SK-N-SH (cell line): ENCODE data around the gene AKAP6. TPM values are rescaled to one million over a fixed set of nuclear protein-coding genes. Genes with fewer than 3 reads are reported as not detected.

Source experiments
- CTCF ChIA-PET: fragments of 300-600, 350-600 bp; formaldehyde crosslinking; extraction: SDS; loops from one replicate; lab custom pipeline; 2021; lab: Yijun Ruan, JAX
- POLR2A ChIA-PET: fragments of 350-600 bp; sonication (Branson Sonifier 250); formaldehyde crosslinking; extraction: SDS; loops from one replicate; lab custom pipeline; 2020; ENCODE audit warnings: antibody characterized with exemption, inconsistent platforms; lab: Yijun Ruan, JAX
- DNase-seq: peaks from one replicate; pipeline ENCODE4 v3.0.0; 2012
- H2AFZ ChIP-seq: fragments of 200-600 bp; sonication (generic); 2 replicates; pipeline ENCODE4 v1.8.1; 2016; ENCODE audit warnings: antibody characterized with exemption, mild to moderate bottlenecking, low read depth
- H3F3A ChIP-seq: fragments of 200-600 bp; sonication (generic); replicated peaks from 2 replicates; pipeline ENCODE3; 2016; ENCODE audit warnings: antibody characterized with exemption, mild to moderate bottlenecking; ENCODE audit not compliant: insufficient read depth
- H3K27ac ChIP-seq, 2 experiments: fragments of 200-500 bp in 1 of 2; fragments of 200-600 bp in 1 of 2; sonication (Bioruptor generic) in 1 of 2; sonication (generic), shearing (Covaris generic) in 1 of 2; 2 replicates each; pipeline versions ENCODE4 v1.5.1 to v1.6.1; 2014 to 2016; ENCODE audit warnings: low read depth in 2 of 2, inconsistent platforms in 1 of 2, low read length in 1 of 2, mild to moderate bottlenecking in 1 of 2, mixed read lengths in 1 of 2
- H3K27me3 ChIP-seq: fragments of 200-600 bp; sonication (generic), shearing (Covaris generic); 2 replicates; pipeline ENCODE4 v1.6.1; 2016; ENCODE audit warnings: mixed run types; ENCODE audit not compliant: insufficient read depth
- H3K36me3 ChIP-seq, 2 experiments: fragments of 200-500 bp in 1 of 2; fragments of 200-600 bp in 1 of 2; sonication (Bioruptor generic) in 1 of 2; sonication (generic) in 1 of 2; replicated peaks in 1 of 2; 2 replicates each; pipeline versions ENCODE3 to v1.5.1; 2014 to 2016; ENCODE audit warnings: low read length in 1 of 2, mild to moderate bottlenecking in 1 of 2; ENCODE audit not compliant: insufficient read depth in 2 of 2, control insufficient read depth in 1 of 2
- H3K4me1 ChIP-seq, 2 experiments: fragments of 200-500 bp in 1 of 2; fragments of 200-600 bp in 1 of 2; sonication (Bioruptor generic) in 1 of 2; sonication (generic), shearing (Covaris generic) in 1 of 2; 2 replicates each; pipeline versions ENCODE4 v1.5.1 to v1.6.1; 2014 to 2016; ENCODE audit warnings: low read depth in 1 of 2, low read length in 1 of 2, mixed run types in 1 of 2; ENCODE audit not compliant: insufficient read depth in 2 of 2, control insufficient read depth in 1 of 2
- H3K4me2 ChIP-seq: fragments of 200-600 bp; sonication (generic), shearing (Covaris generic); 2 replicates; pipeline ENCODE4 v1.6.1; 2017; ENCODE audit warnings: mixed run types
- H3K4me3 ChIP-seq, 2 experiments: fragments of 200-500 bp in 1 of 2; fragments of 200-600 bp in 1 of 2; sonication (Bioruptor generic) in 1 of 2; sonication (generic), shearing (Covaris generic) in 1 of 2; 2 replicates each; pipeline versions ENCODE4 v1.5.1 to v1.8.1; 2014 to 2016; ENCODE audit warnings: low read depth in 2 of 2, inconsistent platforms in 1 of 2, low read length in 1 of 2, mild to moderate bottlenecking in 1 of 2, mixed read lengths in 1 of 2, moderate library complexity in 1 of 2
- H3K79me2 ChIP-seq: fragments of 200-600 bp; sonication (generic); 2 replicates; pipeline ENCODE4 v1.8.1; 2017; ENCODE audit warnings: mild to moderate bottlenecking; ENCODE audit not compliant: insufficient read depth
- H3K9ac ChIP-seq: fragments of 200-600 bp; sonication (generic); 2 replicates; pipeline ENCODE4 v1.6.1; 2017; ENCODE audit warnings: mixed run types
- H3K9me2 ChIP-seq: fragments of 200-600 bp; sonication (generic); 2 replicates; pipeline ENCODE4 v1.6.1; 2017; ENCODE audit warnings: mixed run types
- H3K9me3 ChIP-seq: fragments of 200-600 bp; sonication (generic); 2 replicates; pipeline ENCODE4 v1.6.1; 2017; ENCODE audit warnings: mixed run types, mild to moderate bottlenecking, moderate library complexity
- H4K20me1 ChIP-seq: fragments of 200-600 bp; sonication (generic); 2 replicates; pipeline ENCODE4 v1.6.1; 2017; ENCODE audit warnings: mild to moderate bottlenecking, mixed run types; ENCODE audit not compliant: insufficient read depth
- ELF1 ChIP-seq: IDR thresholded peaks from 2 replicates; pipeline ENCODE4 v1.4.0; 2012
- EP300 ChIP-seq, 2 experiments: IDR thresholded peaks; 2 replicates each; pipeline versions ENCODE4 v1.4.0 to v1.6.1; 2012; ENCODE audit warnings: borderline replicate concordance in 1 of 2, low read depth in 1 of 2, low read length in 1 of 2
- EZH2phosphoT487 ChIP-seq: fragments of 200-600 bp; sonication (generic); IDR thresholded peaks from 2 replicates; pipeline ENCODE4 v1.6.1; 2017; ENCODE audit warnings: low read depth, mixed run types, mild to moderate bottlenecking, antibody characterized with exemption, moderate library complexity, borderline replicate concordance
- FOSL2 ChIP-seq: IDR thresholded peaks from 2 replicates; pipeline ENCODE4 v1.4.0; 2012; ENCODE audit warnings: low read depth, mild to moderate bottlenecking, moderate library complexity, borderline replicate concordance
- FOXM1 ChIP-seq: IDR thresholded peaks from 2 replicates; pipeline ENCODE4 v1.4.0; 2012; ENCODE audit warnings: low read depth, mild to moderate bottlenecking
- JUND ChIP-seq: IDR thresholded peaks from 2 replicates; pipeline ENCODE4 v1.4.0; 2012
- MEF2A ChIP-seq: IDR thresholded peaks from 2 replicates; pipeline ENCODE4 v1.4.0; 2012; ENCODE audit warnings: low read depth, borderline replicate concordance
- MXI1 ChIP-seq: IDR thresholded peaks from 2 replicates; pipeline ENCODE4 v1.6.1; 2012; ENCODE audit warnings: mild to moderate bottlenecking, low read depth, low read length, improper control_type of control experiment
- NRF1 ChIP-seq: IDR thresholded peaks from 2 replicates; pipeline ENCODE4 v1.6.1; 2012; ENCODE audit warnings: low read depth, mild to moderate bottlenecking, low read length
- RAD21 ChIP-seq: IDR thresholded peaks from 2 replicates; pipeline ENCODE4 v1.6.1; 2012; ENCODE audit warnings: mild to moderate bottlenecking, low read length
- RFX5 ChIP-seq: IDR thresholded peaks from 2 replicates; pipeline ENCODE4 v1.6.1; 2012; ENCODE audit warnings: mild to moderate bottlenecking, improper control_type of control experiment, low read length
- RXRA ChIP-seq: IDR thresholded peaks from 2 replicates; pipeline ENCODE4 v1.4.0; 2012; ENCODE audit warnings: low read depth, mild to moderate bottlenecking, borderline replicate concordance
- SIN3A ChIP-seq: IDR thresholded peaks from 2 replicates; pipeline ENCODE4 v1.6.1; 2012; ENCODE audit warnings: low read depth, mild to moderate bottlenecking, low read length, moderate library complexity, borderline replicate concordance
- SMC3 ChIP-seq: IDR thresholded peaks from 2 replicates; pipeline ENCODE4 v1.6.1; 2012; ENCODE audit warnings: low read depth, low read length, improper control_type of control experiment
- TAF1 ChIP-seq: IDR thresholded peaks from 2 replicates; pipeline ENCODE4 v1.6.1; 2012; ENCODE audit warnings: low read depth, mild to moderate bottlenecking, low read length, moderate library complexity, borderline replicate concordance
- TCF12 ChIP-seq: IDR thresholded peaks from 2 replicates; pipeline ENCODE4 v1.4.0; 2012
- TEAD4 ChIP-seq: IDR thresholded peaks from 2 replicates; pipeline ENCODE4 v1.4.0; 2012; ENCODE audit warnings: mild to moderate bottlenecking, borderline replicate concordance; ENCODE audit not compliant: insufficient read depth
- YY1 ChIP-seq: IDR thresholded peaks from 2 replicates; pipeline ENCODE4 v1.4.0; 2012; ENCODE audit warnings: low read depth, mild to moderate bottlenecking
- WGBS: methylation state at CpG from one replicate; pipeline ENCODE4 v1.1.6; 2017; ENCODE audit warnings: low lambda C conversion rate; 5-methylcytosine and 5-hydroxymethylcytosine counted together
- polyA plus RNA-seq, 3 experiments: library from polyadenylated mRNA; depleted of rRNA; stranded (reverse); fragments of >200 nt; gene quantifications; 2 replicates each; pipeline ENCODE4 v1.2.3, GENCODE V29; 2012
- TF ChIP-seq, protein P1 (sequence below): IDR thresholded peaks from 2 replicates; pipeline ENCODE4 v1.4.0; 2012; ENCODE audit warnings: low read depth, borderline replicate concordance
- TF ChIP-seq, protein P2 (sequence below): IDR thresholded peaks from 2 replicates; pipeline ENCODE4; 2012
- TF ChIP-seq, protein P3 (sequence below): IDR thresholded peaks from 2 replicates; pipeline ENCODE4 v1.4.0; 2012; ENCODE audit warnings: low read depth, borderline replicate concordance
- TF ChIP-seq, protein P4 (sequence below): fragments of 150-350 bp; IDR thresholded peaks from 2 replicates; pipeline ENCODE4 v1.6.1; 2016; ENCODE audit warnings: mild to moderate bottlenecking, low read depth, low read length
- TF ChIP-seq, protein P5 (sequence below): fragments of 150-350 bp; IDR thresholded peaks from 2 replicates; pipeline ENCODE4 v1.6.1; 2017; ENCODE audit warnings: antibody characterized with exemption, low read length, low read depth, borderline replicate concordance

AKAP6 gene
- polyA plus RNA-seq, 1 of the 3 experiments (the other 2 are of a cell fraction): 1.7 TPM

DNA sequence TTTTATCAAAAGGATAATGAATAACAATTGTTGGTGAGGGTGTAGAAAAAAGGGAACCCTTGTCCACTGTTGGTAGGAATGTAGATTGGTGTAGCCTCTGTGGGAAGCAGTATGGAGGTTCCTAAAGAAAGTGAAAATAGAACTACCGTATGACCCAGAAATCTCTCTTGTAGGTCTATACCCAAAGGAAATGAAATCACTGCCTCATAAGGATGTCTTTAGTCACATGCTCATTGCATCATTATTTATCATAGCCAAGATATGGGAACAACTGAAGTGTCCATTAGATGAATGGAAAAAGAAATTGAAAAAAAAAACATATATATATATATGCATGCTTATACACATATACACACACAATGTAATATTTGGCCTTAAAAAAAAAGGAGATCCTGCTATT is 450.7 kb downstream of the AKAP6 start:
- Histone ChIP-seq H3K27me3 (no peaks in the 10 kb centered on the region), H3K36me3 (peaks cover 0 to 2% of the 10 kb centered on the region in 2 experiments), H4K20me1 (no peaks in the 10 kb centered on the region), H3K9ac (no peak overlapping the region), H3K4me2 (no peak overlapping the region), H3F3A (peaks cover 3% of the 10 kb centered on the region), H3K27ac (no peak overlapping the region), H3K9me3 (no peaks in the 10 kb centered on the region), H3K4me3 (no peak overlapping the region), H2AFZ (no peak overlapping the region), H3K9me2 (0 out of 2 replicates have a peak, but pooled peaks cover 2% of the 10 kb centered on the region), H3K4me1 (no peaks in the 10 kb centered on the region), H3K79me2 (no peaks in the 10 kb centered on the region)
- POLR2A ChIA-PET: interaction anchor here (0.7 kb wide), 1 partner anchor 10 kb away, joined by 3 read pairs; no protein-coding TSS in a partner anchor
- DNase-seq: no peak
- CTCF ChIA-PET: interaction anchor here (1.1 to 1.3 kb wide), 2 partner anchors 12 to 17 kb away, joined by 3 to 4 read pairs; no protein-coding TSS in a partner anchor
- 88% methylated on average over 1 of the region's 1 CpG for WGBS
- TF ChIP-seq RAD21 (no peak), FOSL2 (no peak), TAF1 (no peak), SMC3 (no peak), EZH2phosphoT487 (no peak), ELF1 (no peak), RXRA (no peak), SIN3A (no peak), EP300 (IDR thresholded peaks at IDR 0.05; ENCODE audit: borderline replicate concordance in 1 of 2, low read depth in 1 of 2, low read length in 1 of 2) (no peak), MEF2A (no peak)
- TF ChIP-seq, protein P1, sequence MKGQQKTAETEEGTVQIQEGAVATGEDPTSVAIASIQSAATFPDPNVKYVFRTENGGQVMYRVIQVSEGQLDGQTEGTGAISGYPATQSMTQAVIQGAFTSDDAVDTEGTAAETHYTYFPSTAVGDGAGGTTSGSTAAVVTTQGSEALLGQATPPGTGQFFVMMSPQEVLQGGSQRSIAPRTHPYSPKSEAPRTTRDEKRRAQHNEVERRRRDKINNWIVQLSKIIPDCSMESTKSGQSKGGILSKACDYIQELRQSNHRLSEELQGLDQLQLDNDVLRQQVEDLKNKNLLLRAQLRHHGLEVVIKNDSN: no peak
- TF ChIP-seq, protein P2, sequence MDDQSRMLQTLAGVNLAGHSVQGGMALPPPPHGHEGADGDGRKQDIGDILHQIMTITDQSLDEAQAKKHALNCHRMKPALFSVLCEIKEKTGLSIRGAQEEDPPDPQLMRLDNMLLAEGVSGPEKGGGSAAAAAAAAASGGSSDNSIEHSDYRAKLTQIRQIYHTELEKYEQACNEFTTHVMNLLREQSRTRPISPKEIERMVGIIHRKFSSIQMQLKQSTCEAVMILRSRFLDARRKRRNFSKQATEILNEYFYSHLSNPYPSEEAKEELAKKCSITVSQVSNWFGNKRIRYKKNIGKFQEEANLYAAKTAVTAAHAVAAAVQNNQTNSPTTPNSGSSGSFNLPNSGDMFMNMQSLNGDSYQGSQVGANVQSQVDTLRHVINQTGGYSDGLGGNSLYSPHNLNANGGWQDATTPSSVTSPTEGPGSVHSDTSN: no peak

DNA sequence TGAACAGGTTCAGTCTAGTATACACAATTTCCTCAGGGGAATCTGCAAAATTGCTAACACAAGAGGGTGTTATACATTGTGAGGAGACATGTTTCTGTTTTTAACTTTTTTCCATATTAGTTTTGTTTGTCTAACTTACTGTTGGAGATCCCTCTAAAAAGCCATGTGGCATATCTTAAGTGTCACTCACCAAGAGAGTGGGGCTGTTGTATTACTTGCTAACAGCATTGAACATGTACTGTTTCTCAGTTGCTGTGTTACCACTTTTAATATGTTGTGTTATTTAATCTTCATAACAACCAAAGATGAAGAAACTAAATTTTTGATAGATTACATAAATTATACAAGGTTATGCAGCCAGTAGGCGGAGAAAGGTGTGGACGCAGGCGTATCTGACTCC is 455.3 kb downstream of the AKAP6 start:
- H3K27me3 ChIP-seq: no peaks in the 10 kb centered on the region
- no peaks in the 10 kb centered on the region for H3K79me2 ChIP-seq
- WGBS: 95% methylated on average over 3 of the region's 3 CpGs
- no peaks in the 10 kb centered on the region for H3K9me2 ChIP-seq
- no peak overlapping the region for H3K4me3 ChIP-seq
- H3K9me3 ChIP-seq: no peaks in the 10 kb centered on the region
- no peak for DNase-seq
- no peak overlapping the region for H3K9ac ChIP-seq
- H3K27ac ChIP-seq: no peak overlapping the region
- H2AFZ ChIP-seq: no peak overlapping the region
- ChIA-PET POLR2A (no interaction called here), CTCF (no interaction called here)
- H3F3A ChIP-seq: peaks cover 3% of the 10 kb centered on the region
- H3K4me1 ChIP-seq: no peaks in the 10 kb centered on the region
- H3K4me2 ChIP-seq: no peak overlapping the region
- H4K20me1 ChIP-seq: no peaks in the 10 kb centered on the region
- no peaks in the 10 kb centered on the region for H3K36me3 ChIP-seq
- TF ChIP-seq RAD21: no peak
- TF ChIP-seq MXI1: no peak
- no peak for TF ChIP-seq TEAD4
- TF ChIP-seq YY1: no peak
- TF ChIP-seq RFX5: no peak
- TF ChIP-seq TAF1: no peak
- no peak for TF ChIP-seq JUND
- TF ChIP-seq TCF12: no peak
- TF ChIP-seq FOXM1: no peak
- TF ChIP-seq, protein P3, sequence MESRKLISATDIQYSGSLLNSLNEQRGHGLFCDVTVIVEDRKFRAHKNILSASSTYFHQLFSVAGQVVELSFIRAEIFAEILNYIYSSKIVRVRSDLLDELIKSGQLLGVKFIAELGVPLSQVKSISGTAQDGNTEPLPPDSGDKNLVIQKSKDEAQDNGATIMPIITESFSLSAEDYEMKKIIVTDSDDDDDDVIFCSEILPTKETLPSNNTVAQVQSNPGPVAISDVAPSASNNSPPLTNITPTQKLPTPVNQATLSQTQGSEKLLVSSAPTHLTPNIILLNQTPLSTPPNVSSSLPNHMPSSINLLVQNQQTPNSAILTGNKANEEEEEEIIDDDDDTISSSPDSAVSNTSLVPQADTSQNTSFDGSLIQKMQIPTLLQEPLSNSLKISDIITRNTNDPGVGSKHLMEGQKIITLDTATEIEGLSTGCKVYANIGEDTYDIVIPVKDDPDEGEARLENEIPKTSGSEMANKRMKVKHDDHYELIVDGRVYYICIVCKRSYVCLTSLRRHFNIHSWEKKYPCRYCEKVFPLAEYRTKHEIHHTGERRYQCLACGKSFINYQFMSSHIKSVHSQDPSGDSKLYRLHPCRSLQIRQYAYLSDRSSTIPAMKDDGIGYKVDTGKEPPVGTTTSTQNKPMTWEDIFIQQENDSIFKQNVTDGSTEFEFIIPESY: no peak
- no peak for TF ChIP-seq MEF2A
- TF ChIP-seq, protein P4, sequence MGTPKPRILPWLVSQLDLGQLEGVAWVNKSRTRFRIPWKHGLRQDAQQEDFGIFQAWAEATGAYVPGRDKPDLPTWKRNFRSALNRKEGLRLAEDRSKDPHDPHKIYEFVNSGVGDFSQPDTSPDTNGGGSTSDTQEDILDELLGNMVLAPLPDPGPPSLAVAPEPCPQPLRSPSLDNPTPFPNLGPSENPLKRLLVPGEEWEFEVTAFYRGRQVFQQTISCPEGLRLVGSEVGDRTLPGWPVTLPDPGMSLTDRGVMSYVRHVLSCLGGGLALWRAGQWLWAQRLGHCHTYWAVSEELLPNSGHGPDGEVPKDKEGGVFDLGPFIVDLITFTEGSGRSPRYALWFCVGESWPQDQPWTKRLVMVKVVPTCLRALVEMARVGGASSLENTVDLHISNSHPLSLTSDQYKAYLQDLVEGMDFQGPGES: no peak
- TF ChIP-seq, protein P5, sequence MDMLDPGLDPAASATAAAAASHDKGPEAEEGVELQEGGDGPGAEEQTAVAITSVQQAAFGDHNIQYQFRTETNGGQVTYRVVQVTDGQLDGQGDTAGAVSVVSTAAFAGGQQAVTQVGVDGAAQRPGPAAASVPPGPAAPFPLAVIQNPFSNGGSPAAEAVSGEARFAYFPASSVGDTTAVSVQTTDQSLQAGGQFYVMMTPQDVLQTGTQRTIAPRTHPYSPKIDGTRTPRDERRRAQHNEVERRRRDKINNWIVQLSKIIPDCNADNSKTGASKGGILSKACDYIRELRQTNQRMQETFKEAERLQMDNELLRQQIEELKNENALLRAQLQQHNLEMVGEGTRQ: no peak
- no peak for TF ChIP-seq EZH2phosphoT487
- TF ChIP-seq ELF1: no peak
- TF ChIP-seq NRF1: no peak
